ENCODE measurements around the gene CNTNAP2. TPM values are rescaled to one million over a fixed set of nuclear protein-coding genes. Genes with fewer than 3 reads are reported as not detected.

The CNTNAP2 gene
- total RNA-seq, 1 experiment from 2014 or later, result 64.5 TPM

DNA sequence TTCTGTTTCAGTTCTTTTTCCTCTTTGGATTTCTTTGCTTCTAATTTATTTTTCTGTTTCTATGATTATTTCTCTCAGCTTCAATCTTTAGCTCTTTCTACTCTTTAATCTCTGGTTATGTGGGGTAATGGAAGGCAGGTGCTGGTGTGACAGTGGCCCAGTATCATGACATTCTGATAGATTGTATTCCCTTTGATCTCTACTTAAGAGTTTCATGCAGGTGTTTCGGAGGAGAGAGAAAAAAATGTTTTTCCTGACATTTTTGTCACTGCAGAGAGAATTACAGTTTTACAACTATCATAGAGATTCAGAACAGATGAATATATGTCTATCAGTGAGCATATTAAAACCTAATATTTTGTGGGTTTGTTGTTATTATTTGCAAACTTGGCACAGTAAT lies 524.9 kb downstream of the CNTNAP2 start:
- no peaks in the 10 kb centered on the region for H3K27me3 ChIP-seq (ENCODE audit: insufficient read depth, low read length)
- no CpG with 5 or more reads among the region's 1 CpG for WGBS (ENCODE audit: extremely low coverage, insufficient read length, low lambda C conversion rate)
- no peak overlapping the region for H3K9ac ChIP-seq (ENCODE audit: extremely low read depth, insufficient read length, low read length)
- no peak for DNase-seq
- H2BK12ac ChIP-seq (ENCODE audit: insufficient read length, low read depth, low read length), result no peak overlapping the region
- H3K27ac Mint-ChIP-seq, result no peak overlapping the region
- H3K4ac ChIP-seq (ENCODE audit: low read depth, low read length), result no peak overlapping the region
- no peaks in the 10 kb centered on the region for H3K79me1 ChIP-seq (ENCODE audit: insufficient read depth, low read depth, low read length, poor library complexity, severe bottlenecking)
- H2BK120ac ChIP-seq (ENCODE audit: low read depth, low read length, poor library complexity, severe bottlenecking), result no peak overlapping the region
- TF ChIP-seq, protein P1, sequence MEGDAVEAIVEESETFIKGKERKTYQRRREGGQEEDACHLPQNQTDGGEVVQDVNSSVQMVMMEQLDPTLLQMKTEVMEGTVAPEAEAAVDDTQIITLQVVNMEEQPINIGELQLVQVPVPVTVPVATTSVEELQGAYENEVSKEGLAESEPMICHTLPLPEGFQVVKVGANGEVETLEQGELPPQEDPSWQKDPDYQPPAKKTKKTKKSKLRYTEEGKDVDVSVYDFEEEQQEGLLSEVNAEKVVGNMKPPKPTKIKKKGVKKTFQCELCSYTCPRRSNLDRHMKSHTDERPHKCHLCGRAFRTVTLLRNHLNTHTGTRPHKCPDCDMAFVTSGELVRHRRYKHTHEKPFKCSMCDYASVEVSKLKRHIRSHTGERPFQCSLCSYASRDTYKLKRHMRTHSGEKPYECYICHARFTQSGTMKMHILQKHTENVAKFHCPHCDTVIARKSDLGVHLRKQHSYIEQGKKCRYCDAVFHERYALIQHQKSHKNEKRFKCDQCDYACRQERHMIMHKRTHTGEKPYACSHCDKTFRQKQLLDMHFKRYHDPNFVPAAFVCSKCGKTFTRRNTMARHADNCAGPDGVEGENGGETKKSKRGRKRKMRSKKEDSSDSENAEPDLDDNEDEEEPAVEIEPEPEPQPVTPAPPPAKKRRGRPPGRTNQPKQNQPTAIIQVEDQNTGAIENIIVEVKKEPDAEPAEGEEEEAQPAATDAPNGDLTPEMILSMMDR (conservative IDR thresholded peaks at IDR 0.05), result no peak
- no peak overlapping the region for H3K27ac ChIP-seq (ENCODE audit: insufficient read length, low read depth, low read length)
- no peaks in the 10 kb centered on the region for H3K36me3 Mint-ChIP-seq (ENCODE audit: insufficient read depth in 1 of 3, low read depth in 3 of 3)
- H3K4me3 Mint-ChIP-seq, result no peak overlapping the region
- no peaks in the 10 kb centered on the region for H4K20me1 ChIP-seq (ENCODE audit: control insufficient read depth, insufficient read depth, insufficient read length)
- no peak overlapping the region for H4K8ac ChIP-seq (replicated peaks; ENCODE audit: insufficient read length, low read depth, low read length)
- no peak overlapping the region for H2AFZ ChIP-seq (ENCODE audit: low read length)
- H3K4me1 ChIP-seq (ENCODE audit: insufficient read depth, low read length), result no peaks in the 10 kb centered on the region
- no peaks in the 10 kb centered on the region for H3K27me3 Mint-ChIP-seq (ENCODE audit: low read depth)
- no peak overlapping the region for H4K91ac ChIP-seq (ENCODE audit: insufficient read length, low read depth, low read length)
- no peaks in the 10 kb centered on the region for H3K79me2 ChIP-seq (ENCODE audit: insufficient read depth, low read length)
- H2BK5ac ChIP-seq (ENCODE audit: insufficient read length, low read length), result no peak overlapping the region
- no peak overlapping the region for H2AK5ac ChIP-seq (ENCODE audit: insufficient read length, low read length)
- H3K4me2 ChIP-seq (ENCODE audit: insufficient read depth, insufficient read length, low read length), result no peak overlapping the region
- H3K14ac ChIP-seq (ENCODE audit: insufficient read depth, low read length), result no peak overlapping the region
- no peak overlapping the region for H3K56ac ChIP-seq (ENCODE audit: insufficient read length, low read depth, low read length)
- H3K23me2 ChIP-seq (ENCODE audit: insufficient read length, low read depth, low read length, poor library complexity, severe bottlenecking), result no peaks in the 10 kb centered on the region
- no peak overlapping the region for H3K23ac ChIP-seq (ENCODE audit: insufficient read length, low read depth, low read length)
- H4K5ac ChIP-seq (ENCODE audit: insufficient read length, low read depth, low read length), result no peak overlapping the region
- H3T11ph ChIP-seq (ENCODE audit: low read length), result no peak overlapping the region
- H3K9me3 ChIP-seq (ENCODE audit: control insufficient read depth, low read depth, low read length), result no peaks in the 10 kb centered on the region
- no peak overlapping the region for H3K18ac ChIP-seq (ENCODE audit: insufficient read length, low read depth, low read length)
- H2BK15ac ChIP-seq (ENCODE audit: low read depth, low read length), result no peak overlapping the region
- no peaks in the 10 kb centered on the region; a peak in 2 of 5 replicates for H3K9me3 Mint-ChIP-seq
- H2BK20ac ChIP-seq (ENCODE audit: low read depth, low read length, poor library complexity, severe bottlenecking), result no peak overlapping the region
- peaks cover 0 to 2% of the 10 kb centered on the region in 2 experiments; a peak in 1 of 4 replicates for H3K4me1 Mint-ChIP-seq
